Breast epithelium (tissue), 4 donors: ENCODE data around the gene PHLDA3. TPM values are rescaled to one million over a fixed set of nuclear protein-coding genes. Genes with fewer than 3 reads are reported as not detected.

ENCODE experiments used
- DNase-seq, 2 donors: peaks; one replicate each; pipeline ENCODE4 v3.0.0-alpha.2; 2019; ENCODE audit warnings: low spot score in 2 of 2
- H3K27ac ChIP-seq, 2 donors: fragments of 200-600 bp; sonication (generic) in 1 of 2; one replicate each; pipeline ENCODE4 v1.5.1; 2016 to 2019; ENCODE audit warnings: mild to moderate bottlenecking in 1 of 2
- H3K27me3 ChIP-seq, 2 donors: fragments of 200-600 bp; sonication (generic) in 1 of 2; one replicate each; pipeline versions ENCODE4 v1.5.1 to v1.6.0; 2017 to 2019; ENCODE audit warnings: control low read depth in 1 of 2, mild to moderate bottlenecking in 1 of 2
- H3K36me3 ChIP-seq: fragments of 200-600 bp; one replicate; pipeline ENCODE4 v1.5.1; 2019
- H3K4me1 ChIP-seq, 2 donors: fragments of 200-600 bp; sonication (generic); one replicate each; pipeline ENCODE4 v1.5.1; 2016 to 2019; ENCODE audit warnings: control low read depth in 1 of 2
- H3K4me3 ChIP-seq, 3 donors: fragments of 200-600 bp; sonication (generic); 1 replicate in 2 of 3; 2 replicates in 1 of 3; pipeline ENCODE4 v1.5.1; 2016 to 2019; ENCODE audit warnings: mild to moderate bottlenecking in 3 of 3, moderate library complexity in 2 of 3
- H3K9me3 ChIP-seq, 2 donors: fragments of 200-600 bp; sonication (generic) in 1 of 2; one replicate each; pipeline ENCODE4 v1.5.1; 2016 to 2019; ENCODE audit warnings: control low read depth in 1 of 2
- POLR2A ChIP-seq: fragments of 450-650 bp; IDR thresholded peaks from one replicate; pipeline ENCODE4 v1.6.1; 2016; ENCODE audit warnings: antibody characterized with exemption, mild to moderate bottlenecking, moderate library complexity
- POLR2AphosphoS5 ChIP-seq, 3 donors: sonication (generic); formaldehyde crosslinking; IDR thresholded peaks; one replicate each; pipeline ENCODE4 v1.6.1; 2017; ENCODE audit warnings: antibody characterized with exemption in 3 of 3
- intact Hi-C: fragments of 100-400 bp; cut with DNase I; formaldehyde crosslinking; loops from one replicate; pipeline ENCODE4 v1.15.1; 2023; ENCODE audit warnings: low total_unique reads
- total RNA-seq, 3 donors: library from RNA; depleted of rRNA; stranded (reverse); fragments of >200 nt; gene quantifications; one replicate each; pipeline ENCODE4 v1.1.0, GENCODE V29; 2016
- TF ChIP-seq, protein P1 (sequence below), 3 donors: fragments of 450-650 bp; IDR thresholded peaks; one replicate each; pipeline ENCODE4 v1.5.1; 2016 to 2017; ENCODE audit warnings: antibody characterized with exemption in 3 of 3, mild to moderate bottlenecking in 3 of 3, moderate library complexity in 3 of 3

The PHLDA3 gene
- total RNA-seq, 3 donors from 2014 or later, result 65.7 to 116 (median 92.7) TPM

DNA sequence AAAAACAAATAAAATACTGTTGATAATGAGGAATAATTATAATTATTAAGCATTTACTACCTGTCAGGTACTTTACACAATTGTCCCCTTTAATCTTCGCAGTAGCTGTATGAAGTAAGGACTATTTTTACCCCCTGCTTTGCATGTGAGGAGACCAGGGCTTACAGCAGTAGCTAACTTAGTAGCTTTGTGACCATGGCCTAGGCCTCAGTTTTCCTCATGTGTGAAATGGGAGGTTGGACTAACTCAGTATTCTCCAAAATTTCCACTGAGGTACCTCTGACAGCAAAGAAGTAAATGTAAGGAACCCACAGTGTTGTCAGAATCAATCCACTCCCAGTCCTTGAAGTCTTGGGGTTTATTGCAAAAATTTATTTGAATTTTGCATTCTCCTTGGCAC is 41.7 kb upstream of the PHLDA3 start:
- H3K4me3 ChIP-seq, result no peak overlapping the region
- DNase-seq, result no peak
- no peaks in the 10 kb centered on the region for H3K36me3 ChIP-seq
- TF ChIP-seq, protein P1, sequence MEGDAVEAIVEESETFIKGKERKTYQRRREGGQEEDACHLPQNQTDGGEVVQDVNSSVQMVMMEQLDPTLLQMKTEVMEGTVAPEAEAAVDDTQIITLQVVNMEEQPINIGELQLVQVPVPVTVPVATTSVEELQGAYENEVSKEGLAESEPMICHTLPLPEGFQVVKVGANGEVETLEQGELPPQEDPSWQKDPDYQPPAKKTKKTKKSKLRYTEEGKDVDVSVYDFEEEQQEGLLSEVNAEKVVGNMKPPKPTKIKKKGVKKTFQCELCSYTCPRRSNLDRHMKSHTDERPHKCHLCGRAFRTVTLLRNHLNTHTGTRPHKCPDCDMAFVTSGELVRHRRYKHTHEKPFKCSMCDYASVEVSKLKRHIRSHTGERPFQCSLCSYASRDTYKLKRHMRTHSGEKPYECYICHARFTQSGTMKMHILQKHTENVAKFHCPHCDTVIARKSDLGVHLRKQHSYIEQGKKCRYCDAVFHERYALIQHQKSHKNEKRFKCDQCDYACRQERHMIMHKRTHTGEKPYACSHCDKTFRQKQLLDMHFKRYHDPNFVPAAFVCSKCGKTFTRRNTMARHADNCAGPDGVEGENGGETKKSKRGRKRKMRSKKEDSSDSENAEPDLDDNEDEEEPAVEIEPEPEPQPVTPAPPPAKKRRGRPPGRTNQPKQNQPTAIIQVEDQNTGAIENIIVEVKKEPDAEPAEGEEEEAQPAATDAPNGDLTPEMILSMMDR (IDR thresholded peaks at IDR 0.05), result no peak
- TF ChIP-seq POLR2A (no peak), POLR2AphosphoS5 (IDR thresholded peaks at IDR 0.05) (no peak)
- no peaks in the 10 kb centered on the region for H3K9me3 ChIP-seq
- no peaks in the 10 kb centered on the region for H3K27me3 ChIP-seq
- peaks cover 9 to 30% of the 10 kb centered on the region in 2 donors for H3K4me1 ChIP-seq
- H3K27ac ChIP-seq, result peak overlapping the region in 1 of 2 donors; percentile 97
- intact Hi-C loops, result loop anchor here (5.0 kb wide), 1 partner anchor 78 kb away; no protein-coding TSS in a partner anchor

DNA sequence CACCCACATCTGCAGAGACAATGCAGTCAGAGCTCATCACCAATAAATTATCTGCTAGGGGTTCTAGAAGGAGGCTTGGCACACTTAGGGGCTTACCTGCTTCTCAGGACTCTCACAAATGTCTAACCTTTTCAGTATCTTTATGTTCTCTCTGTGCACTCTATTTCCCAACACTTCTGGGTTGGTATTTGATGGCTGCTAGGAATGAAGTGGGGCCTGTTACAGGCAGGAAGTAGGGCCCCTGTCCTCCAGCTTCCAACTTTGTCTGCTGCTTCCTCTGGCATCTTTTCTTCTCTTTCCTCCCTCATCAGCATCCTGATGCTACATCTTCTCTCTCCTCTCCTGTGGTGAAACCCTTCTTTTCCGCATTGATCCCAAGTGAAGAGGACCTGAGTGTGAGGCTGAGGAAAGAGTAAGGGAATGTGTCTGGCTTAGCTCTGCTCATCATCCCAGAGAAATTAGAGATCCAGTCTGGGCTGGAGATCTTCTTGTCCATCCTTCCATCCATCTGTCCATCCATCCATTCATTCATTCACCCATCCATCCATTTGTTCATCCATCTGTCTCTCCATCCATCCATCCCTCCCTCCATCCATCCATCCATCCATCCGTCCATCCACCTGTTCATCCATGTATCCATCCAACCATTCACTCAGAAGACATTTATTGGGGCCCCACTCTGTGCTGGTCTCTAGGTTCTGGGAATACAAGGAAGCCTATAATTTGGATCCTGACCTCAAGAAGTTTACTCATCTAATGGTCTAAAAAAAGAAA is 40.8 kb upstream of the PHLDA3 start:
- Histone ChIP-seq H3K27me3 (no peaks in the 10 kb centered on the region), H3K27ac (peak overlapping the region; percentile 97 to 99), H3K4me1 (peaks cover 9 to 30% of the 10 kb centered on the region in 2 donors), H3K4me3 (no peak overlapping the region), H3K9me3 (no peaks in the 10 kb centered on the region), H3K36me3 (no peaks in the 10 kb centered on the region)
- TF ChIP-seq, protein P1 (IDR thresholded peaks at IDR 0.05), result no peak
- no peak for TF ChIP-seq POLR2A
- TF ChIP-seq POLR2AphosphoS5 (IDR thresholded peaks at IDR 0.05), result no peak
- no peak for DNase-seq
- intact Hi-C loops, result loop anchor here (5.0 kb wide), 1 partner anchor 77 kb away; no protein-coding TSS in a partner anchor

DNA sequence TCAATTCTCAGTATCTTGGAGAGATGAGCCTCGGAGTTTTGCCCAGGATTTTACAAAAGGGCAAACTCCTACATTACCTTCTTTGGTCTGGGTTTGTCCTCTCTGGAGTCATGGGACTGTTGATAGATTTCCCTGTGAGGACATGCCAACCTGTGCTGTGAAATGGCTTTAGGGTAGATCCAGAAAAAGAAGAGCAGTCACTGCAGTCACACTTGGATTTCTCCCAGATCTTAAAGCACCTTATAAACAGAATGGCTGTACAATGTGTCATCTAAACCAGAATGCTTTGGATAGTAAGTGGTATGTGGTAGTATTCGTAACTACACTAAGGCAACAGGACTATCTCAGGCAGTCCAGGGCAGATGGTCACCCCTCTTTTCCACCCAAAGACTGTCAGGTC is 39.8 kb upstream of the PHLDA3 start:
- Histone ChIP-seq H3K4me1 (peaks cover 13 to 30% of the 10 kb centered on the region in 2 donors), H3K27me3 (no peaks in the 10 kb centered on the region), H3K27ac (peak overlapping the region; percentile 97 to 99), H3K4me3 (no peak overlapping the region), H3K36me3 (no peaks in the 10 kb centered on the region), H3K9me3 (no peaks in the 10 kb centered on the region)
- intact Hi-C loops, result no loop called here
- DNase-seq, result peak in 1 of 2 donors; percentile 64
- TF ChIP-seq, protein P1 (IDR thresholded peaks at IDR 0.05), result no peak
- peak in 1 of 3 donors; percentile 59 for TF ChIP-seq POLR2AphosphoS5 (IDR thresholded peaks at IDR 0.05)

DNA sequence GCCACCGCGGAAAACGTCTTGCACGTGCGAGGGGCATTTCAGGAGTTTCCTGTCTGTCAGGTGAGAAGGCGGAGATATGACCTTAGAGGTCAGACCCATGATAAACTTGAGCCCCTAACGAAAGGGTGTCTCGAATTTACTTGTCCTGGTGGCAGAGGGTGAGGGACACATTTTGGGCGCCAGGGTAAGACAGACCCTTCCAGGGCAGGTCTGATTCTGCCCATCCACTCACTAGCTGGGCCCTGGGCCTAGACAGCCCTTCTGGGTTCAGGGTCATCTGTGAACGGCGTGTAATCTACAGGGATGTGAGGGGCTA is 38.3 kb upstream of the PHLDA3 start:
- H3K36me3 ChIP-seq, result no peaks in the 10 kb centered on the region
- H3K4me1 ChIP-seq, result peaks cover 13 to 23% of the 10 kb centered on the region in 2 donors
- peak overlapping the region; percentile 97 to 99 for H3K27ac ChIP-seq
- peak overlapping the region; percentile 64 to 96 (median 88) for H3K4me3 ChIP-seq
- no peak for DNase-seq
- H3K9me3 ChIP-seq, result no peaks in the 10 kb centered on the region
- no peaks in the 10 kb centered on the region for H3K27me3 ChIP-seq
- TF ChIP-seq, protein P1 (IDR thresholded peaks at IDR 0.05), result no peak
- TF ChIP-seq POLR2A (no peak), POLR2AphosphoS5 (IDR thresholded peaks at IDR 0.05) (no peak)
- intact Hi-C loops, result no loop called here

DNA sequence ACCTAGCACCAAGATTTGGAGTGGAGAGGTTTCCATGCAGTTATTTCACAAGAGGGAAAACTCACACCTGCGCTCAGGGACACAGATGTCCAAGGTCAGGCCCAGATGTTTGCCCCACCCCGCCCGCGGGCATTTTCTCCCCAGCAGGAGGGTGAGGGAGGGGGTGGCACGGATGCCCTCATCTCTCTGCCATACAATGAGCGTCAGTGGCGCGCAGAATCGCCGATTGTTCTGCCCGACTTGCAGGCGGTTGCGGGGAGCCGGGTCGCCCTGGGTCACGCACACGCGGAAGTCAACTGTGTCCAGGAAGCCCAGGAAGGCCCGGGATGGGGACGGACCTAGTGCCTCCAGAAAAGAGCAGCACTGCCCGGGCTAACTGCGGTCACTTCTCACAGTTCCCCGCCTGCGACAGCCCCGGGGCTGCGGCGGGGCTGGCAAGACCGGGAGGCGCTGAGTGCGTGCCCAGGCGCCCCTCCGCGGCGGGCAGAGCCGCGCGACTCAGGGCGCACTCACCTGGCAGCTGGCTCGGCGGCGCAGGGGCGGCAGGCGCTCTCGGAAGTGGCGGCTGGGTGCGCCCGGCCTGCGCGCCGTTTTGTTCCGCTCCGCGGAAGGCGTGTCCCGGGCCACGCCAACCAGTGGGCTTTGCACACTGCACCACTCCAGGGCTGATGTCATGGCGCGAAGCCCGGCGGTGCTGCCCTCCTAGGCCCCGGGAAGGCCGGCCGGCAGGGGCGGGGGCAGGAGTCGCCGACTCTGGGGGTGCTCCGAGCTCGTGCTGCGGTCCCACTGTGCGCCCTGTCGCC is 37.8 kb upstream of the PHLDA3 start, which contains the start of gene CSRP1:
CSRP1 (minus strand) TSS at position 567 of the 803 bp plus-strand sequence. CDS start 10,820 bp downstream, outside the sequence.
- H3K9me3 ChIP-seq, result no peaks in the 10 kb centered on the region
- no peaks in the 10 kb centered on the region for H3K36me3 ChIP-seq
- no peaks in the 10 kb centered on the region for H3K27me3 ChIP-seq
- peak within 1 kb of the TSS; percentile 64 to 96 (median 88) for H3K4me3 ChIP-seq
- intact Hi-C loops, result no loop called here
- peak; percentile 88 to 90 for DNase-seq
- H3K27ac ChIP-seq, result peak within 1 kb of the TSS; percentile 97 to 99
- TF ChIP-seq POLR2A, result peak; percentile 79
- TF ChIP-seq POLR2AphosphoS5 (IDR thresholded peaks at IDR 0.05), result peak; percentile 83 to 93 (median 90)
- TF ChIP-seq, protein P1 (IDR thresholded peaks at IDR 0.05), result peak in 1 of 3 donors; percentile 6
- H3K4me1 ChIP-seq, result peaks cover 14 to 22% of the 10 kb centered on the region in 2 donors
